A673 (cell line): ENCODE measurements around the gene SPRED1.

Experiments
- EZH2 ChIP-seq: fragments of 200-600 bp; sonication (generic); IDR thresholded peaks from 2 replicates; pipeline ENCODE4 v1.6.1; 2017; ENCODE audit warnings: borderline replicate concordance, low read depth, mild to moderate bottlenecking, mixed read lengths, antibody characterized with exemption, low read length; ENCODE audit not compliant: poor library complexity, severe bottlenecking
- TF ChIP-seq, protein P1 (sequence below): fragments of 300-800, 200-600 bp; sonication (generic); conservative IDR thresholded peaks from 2 replicates; pipeline ENCODE4 v1.5.1; 2017; ENCODE audit warnings: low read depth, mild to moderate bottlenecking, antibody characterized with exemption, low read length, moderate library complexity, mixed read lengths

DNA sequence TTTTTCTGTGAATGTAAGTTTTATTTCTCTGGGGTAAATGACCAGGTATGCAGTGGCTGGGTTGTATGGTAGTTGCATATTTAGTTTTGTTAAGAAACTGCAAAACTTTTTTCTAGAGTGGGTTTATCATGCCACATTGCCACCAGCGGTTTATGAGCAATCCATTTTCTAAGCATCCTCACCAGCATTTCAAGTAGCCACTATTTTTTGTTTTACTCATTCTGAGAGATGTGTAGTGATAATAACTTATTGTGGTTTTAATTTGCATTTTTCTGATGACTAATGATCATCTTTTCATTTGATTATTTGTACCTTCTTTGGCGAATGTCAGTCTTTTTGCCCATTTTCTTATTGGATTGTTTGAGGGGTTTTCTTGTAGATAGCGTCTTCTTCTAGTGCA, 56.2 kb downstream of the SPRED1 start:
- TF ChIP-seq, protein P1, sequence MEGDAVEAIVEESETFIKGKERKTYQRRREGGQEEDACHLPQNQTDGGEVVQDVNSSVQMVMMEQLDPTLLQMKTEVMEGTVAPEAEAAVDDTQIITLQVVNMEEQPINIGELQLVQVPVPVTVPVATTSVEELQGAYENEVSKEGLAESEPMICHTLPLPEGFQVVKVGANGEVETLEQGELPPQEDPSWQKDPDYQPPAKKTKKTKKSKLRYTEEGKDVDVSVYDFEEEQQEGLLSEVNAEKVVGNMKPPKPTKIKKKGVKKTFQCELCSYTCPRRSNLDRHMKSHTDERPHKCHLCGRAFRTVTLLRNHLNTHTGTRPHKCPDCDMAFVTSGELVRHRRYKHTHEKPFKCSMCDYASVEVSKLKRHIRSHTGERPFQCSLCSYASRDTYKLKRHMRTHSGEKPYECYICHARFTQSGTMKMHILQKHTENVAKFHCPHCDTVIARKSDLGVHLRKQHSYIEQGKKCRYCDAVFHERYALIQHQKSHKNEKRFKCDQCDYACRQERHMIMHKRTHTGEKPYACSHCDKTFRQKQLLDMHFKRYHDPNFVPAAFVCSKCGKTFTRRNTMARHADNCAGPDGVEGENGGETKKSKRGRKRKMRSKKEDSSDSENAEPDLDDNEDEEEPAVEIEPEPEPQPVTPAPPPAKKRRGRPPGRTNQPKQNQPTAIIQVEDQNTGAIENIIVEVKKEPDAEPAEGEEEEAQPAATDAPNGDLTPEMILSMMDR, result no peak
- TF ChIP-seq EZH2, result no peak
